Neuronal stem cell (in vitro differentiated cells): ENCODE measurements around the gene DNAL4.

ENCODE experiments used
- DNase-seq: peaks from one replicate; pipeline ENCODE4 v3.0.0-alpha.2; 2013; ENCODE audit warnings: low spot score
- H2AFZ ChIP-seq: one replicate; pipeline ENCODE4 v1.6.1; 2013; ENCODE audit warnings: mild to moderate bottlenecking, low read length, inconsistent platforms
- H2AK5ac ChIP-seq: 2 replicates; pipeline ENCODE4 v1.6.1; 2013; ENCODE audit warnings: low read depth, mild to moderate bottlenecking, inconsistent platforms, low read length, moderate library complexity, mixed read lengths
- H2BK120ac ChIP-seq: 2 replicates; pipeline ENCODE4 v1.6.1; 2013; ENCODE audit warnings: low read depth, mild to moderate bottlenecking, inconsistent platforms, low read length, moderate library complexity, mixed read lengths
- H2BK12ac ChIP-seq: one replicate; pipeline ENCODE4 v1.6.1; 2013; ENCODE audit warnings: low read length, inconsistent platforms
- H2BK15ac ChIP-seq: 2 replicates; pipeline ENCODE4 v1.6.1; 2013; ENCODE audit warnings: mild to moderate bottlenecking, low read length, inconsistent platforms, mixed read lengths
- H2BK5ac ChIP-seq: one replicate; pipeline ENCODE4 v1.6.1; 2013; ENCODE audit warnings: inconsistent platforms, mild to moderate bottlenecking, low read length, moderate library complexity
- H3K14ac ChIP-seq: one replicate; pipeline ENCODE4 v1.6.1; 2013; ENCODE audit warnings: low read length, inconsistent platforms
- H3K18ac ChIP-seq: 2 replicates; pipeline ENCODE4 v1.6.1; 2013; ENCODE audit warnings: low read length, inconsistent platforms
- H3K23ac ChIP-seq: 2 replicates; pipeline ENCODE4 v1.6.1; 2013; ENCODE audit warnings: low read depth, mild to moderate bottlenecking, mixed read lengths, low read length, inconsistent platforms; ENCODE audit not compliant: poor library complexity
- H3K27ac ChIP-seq: replicated peaks from 3 replicates; pipeline ENCODE4 v1.5.1; 2013; ENCODE audit warnings: low read length, inconsistent platforms
- H3K27me3 ChIP-seq, 3 experiments: 2 replicates each; pipeline ENCODE4 v1.6.1; 2013; ENCODE audit warnings: low read length in 3 of 3, mild to moderate bottlenecking in 2 of 3, inconsistent platforms in 1 of 3, low read depth in 1 of 3, mixed read lengths in 1 of 3, moderate library complexity in 1 of 3; ENCODE audit not compliant: control insufficient read depth in 3 of 3, insufficient read depth in 3 of 3
- H3K36me3 ChIP-seq, 2 donors: replicated peaks in 1 of 2; 2 replicates each; pipeline ENCODE4 v1.6.1; 2013; ENCODE audit warnings: low read length in 2 of 2; ENCODE audit not compliant: control insufficient read depth in 2 of 2, insufficient read depth in 2 of 2
- H3K4ac ChIP-seq: 2 replicates; pipeline ENCODE4 v1.6.1; 2013; ENCODE audit warnings: inconsistent platforms, mild to moderate bottlenecking, low read length, moderate library complexity
- H3K4me1 ChIP-seq, 2 donors: 1 replicate in 1 of 2; 2 replicates in 1 of 2; pipeline ENCODE4 v1.6.1; 2013; ENCODE audit warnings: low read length in 2 of 2, low read depth in 1 of 2; ENCODE audit not compliant: control insufficient read depth in 2 of 2, insufficient read depth in 1 of 2
- H3K4me2 ChIP-seq: one replicate; pipeline ENCODE4 v1.6.1; 2013; ENCODE audit warnings: mild to moderate bottlenecking, low read length, inconsistent platforms; ENCODE audit not compliant: insufficient read depth, poor library complexity, severe bottlenecking
- H3K4me3 ChIP-seq, 2 donors: 2 replicates each; pipeline ENCODE4 v1.5.1; 2013; ENCODE audit warnings: low read length in 2 of 2, mild to moderate bottlenecking in 2 of 2, inconsistent platforms in 1 of 2, moderate library complexity in 1 of 2
- H3K79me1 ChIP-seq: one replicate; pipeline ENCODE4 v1.6.1; 2013; ENCODE audit warnings: low read depth, mild to moderate bottlenecking, inconsistent platforms, low read length, moderate library complexity
- H3K9ac ChIP-seq: one replicate; pipeline ENCODE4 v1.6.1; 2013; ENCODE audit warnings: mild to moderate bottlenecking, low read depth, low read length, inconsistent platforms; ENCODE audit not compliant: poor library complexity
- H3K9me3 ChIP-seq, 2 donors: replicated peaks in 1 of 2; 2 replicates each; pipeline versions ENCODE3 to v1.6.1; 2013; ENCODE audit warnings: low read length in 2 of 2, mild to moderate bottlenecking in 2 of 2, inconsistent platforms in 1 of 2, low read depth in 1 of 2, mixed read lengths in 1 of 2, moderate library complexity in 1 of 2; ENCODE audit not compliant: control insufficient read depth in 2 of 2, insufficient read depth in 1 of 2
- H4K8ac ChIP-seq: one replicate; pipeline ENCODE4 v1.6.1; 2013; ENCODE audit warnings: low read depth, mild to moderate bottlenecking, inconsistent platforms, low read length, moderate library complexity
- H4K91ac ChIP-seq: one replicate; pipeline ENCODE4 v1.6.1; 2013; ENCODE audit warnings: low read length, low read depth, mild to moderate bottlenecking, inconsistent platforms; ENCODE audit not compliant: poor library complexity
- WGBS, 2 donors: extraction: QIAGEN DNeasy Blood & Tissue Kit; methylation state at CpG; one replicate each; pipeline ENCODE4 v1.1.7; 2013; ENCODE audit warnings: missing lambda C conversion rate in 2 of 2, mixed read lengths in 1 of 2; ENCODE audit not compliant: insufficient read length in 2 of 2, insufficient replicate concordance in 1 of 2; ENCODE audit errors: extremely low coverage in 2 of 2; 5-methylcytosine and 5-hydroxymethylcytosine counted together

Gene DNAL4

GRCh38 chr22:38827510-38827909 lies 33.6 kb upstream of the DNAL4 start:
- Histone ChIP-seq H3K27me3 (peaks cover 0 to 30% (median 0%) of the 10 kb centered on the region in 3 experiments), H3K9me3 (no peaks in the 10 kb centered on the region), H3K36me3 (no peaks in the 10 kb centered on the region), H3K4me1 (peaks cover 0 to 3% of the 10 kb centered on the region in 2 donors), H3K27ac (no peak overlapping the region), H4K8ac (no peak overlapping the region), H3K14ac (no peak overlapping the region), H2AK5ac (no peak overlapping the region), H3K23ac (no peak overlapping the region), H2AFZ (no peak overlapping the region), H3K9ac (no peak overlapping the region), H3K79me1 (peaks cover 3% of the 10 kb centered on the region), H3K4ac (no peak overlapping the region), H3K4me2 (no peak overlapping the region), H4K91ac (no peak overlapping the region), H2BK120ac (no peak overlapping the region), H2BK5ac (no peak overlapping the region), H2BK12ac (no peak overlapping the region), H2BK15ac (no peak overlapping the region), H3K4me3 (no peak overlapping the region), H3K18ac (no peak overlapping the region)
- no peak for DNase-seq

- Histone ChIP-seq H2BK120ac (no peak overlapping the region), H3K9ac (no peak overlapping the region), H2AK5ac (no peak overlapping the region), H3K27me3 (peaks cover 0 to 24% (median 0%) of the 10 kb centered on the region in 3 experiments), H3K79me1 (peaks cover 3% of the 10 kb centered on the region), H4K91ac (no peak overlapping the region), H3K36me3 (no peaks in the 10 kb centered on the region), H3K27ac (no peak overlapping the region), H3K14ac (no peak overlapping the region), H2BK12ac (no peak overlapping the region), H3K4me3 (no peak overlapping the region), H2AFZ (no peak overlapping the region), H2BK5ac (no peak overlapping the region), H4K8ac (no peak overlapping the region), H3K4ac (no peak overlapping the region), H3K4me2 (no peak overlapping the region), H3K9me3 (no peaks in the 10 kb centered on the region), H3K4me1 (no peaks in the 10 kb centered on the region), H2BK15ac (no peak overlapping the region), H3K23ac (no peak overlapping the region), H3K18ac (no peak overlapping the region)
- no CpG with 5 or more reads among the region's 5 CpGs for WGBS, 2 donors
- DNase-seq = no peak
Observed at GRCh38 chr22:38826801-38827200, 32.9 kb upstream of the DNAL4 start.

- Histone ChIP-seq H3K9me3 (no peaks in the 10 kb centered on the region), H3K14ac (no peak overlapping the region), H2BK15ac (no peak overlapping the region), H3K18ac (no peak overlapping the region), H3K4me2 (no peak overlapping the region), H2BK120ac (no peak overlapping the region), H3K4me3 (no peak overlapping the region), H3K36me3 (no peaks in the 10 kb centered on the region), H3K79me1 (peaks cover 2% of the 10 kb centered on the region), H3K9ac (no peak overlapping the region), H3K4me1 (no peaks in the 10 kb centered on the region), H4K8ac (no peak overlapping the region), H3K4ac (no peak overlapping the region), H2BK5ac (no peak overlapping the region), H3K27ac (no peak overlapping the region), H2AFZ (no peak overlapping the region), H3K27me3 (peaks cover 0 to 21% (median 0%) of the 10 kb centered on the region in 3 experiments), H3K23ac (no peak overlapping the region), H4K91ac (no peak overlapping the region), H2AK5ac (peak overlapping the region; percentile 37), H2BK12ac (no peak overlapping the region)
- DNase-seq = no peak
- no CpG with 5 or more reads among the region's 16 CpGs for WGBS, 2 donors
Observed at GRCh38 chr22:38826386-38826785, 32.4 kb upstream of the DNAL4 start.

- Histone ChIP-seq H2BK15ac (no peak overlapping the region), H2AFZ (no peak overlapping the region), H4K8ac (no peak overlapping the region), H2BK5ac (no peak overlapping the region), H3K14ac (no peak overlapping the region), H2BK120ac (no peak overlapping the region), H3K4ac (no peak overlapping the region), H3K9me3 (no peaks in the 10 kb centered on the region), H3K4me2 (no peak overlapping the region), H2BK12ac (no peak overlapping the region), H3K9ac (no peak overlapping the region), H3K4me3 (no peak overlapping the region), H3K18ac (no peak overlapping the region), H3K27me3 (peaks cover 0 to 10% (median 0%) of the 10 kb centered on the region in 3 experiments), H3K23ac (no peak overlapping the region), H2AK5ac (no peak overlapping the region), H3K4me1 (peaks cover 0 to 8% of the 10 kb centered on the region in 2 donors), H3K27ac (no peak overlapping the region), H3K36me3 (no peaks in the 10 kb centered on the region), H4K91ac (no peak overlapping the region), H3K79me1 (no peaks in the 10 kb centered on the region)
- peak; percentile 87 for DNase-seq
- no CpG with 5 or more reads among the region's 4 CpGs for WGBS, 2 donors
Observed at GRCh38 chr22:38824585-38824984, 30.6 kb upstream of the DNAL4 start.
